Kidney (tissue), 22 donors: ENCODE measurements around the gene OR2AK2. TPM values are rescaled to one million over a fixed set of nuclear protein-coding genes. Genes with fewer than 3 reads are reported as not detected.

ENCODE experiments used
- DNase-seq, 5 donors: peaks; one replicate each; pipeline ENCODE4 v3.0.0-alpha.2; 2013 to 2020
- FAIRE-seq: peaks from 2 replicates; lab custom pipeline; 2012; peaks lifted over from hg19 to GRCh38; lab: Jason Lieb, UNC
- H3K27ac ChIP-seq, 2 donors: one replicate each; pipeline ENCODE4 v1.7.0; 2013; ENCODE audit warnings: low read depth in 2 of 2, low read length in 2 of 2, inconsistent platforms in 1 of 2
- H3K27me3 ChIP-seq: one replicate; pipeline ENCODE4 v1.7.1; 2013; ENCODE audit warnings: low read length, inconsistent platforms; ENCODE audit not compliant: control insufficient read depth, insufficient read depth
- H3K36me3 ChIP-seq, 3 donors: one replicate each; pipeline versions ENCODE4 v1.7.0 to v1.7.1; 2013; ENCODE audit warnings: low read length in 3 of 3, control low read depth in 1 of 3, inconsistent platforms in 1 of 3; ENCODE audit not compliant: insufficient read depth in 3 of 3, control insufficient read depth in 2 of 3
- H3K4me1 ChIP-seq, 3 donors: one replicate each; pipeline versions ENCODE4 v1.7.0 to v1.7.1; 2013; ENCODE audit warnings: low read length in 3 of 3, inconsistent platforms in 1 of 3, low read depth in 1 of 3; ENCODE audit not compliant: control insufficient read depth in 2 of 3, insufficient read depth in 2 of 3
- H3K4me3 ChIP-seq, 3 donors: one replicate each; pipeline versions ENCODE4 v1.7.0 to v1.8.1; 2013; ENCODE audit warnings: low read length in 3 of 3, control low read depth in 1 of 3, inconsistent platforms in 1 of 3
- H3K9ac ChIP-seq, 3 donors: one replicate each; pipeline versions ENCODE4 v1.7.0 to v1.7.1; 2013; ENCODE audit warnings: low read length in 3 of 3, control low read depth in 1 of 3, inconsistent platforms in 1 of 3
- H3K9me3 ChIP-seq, 3 donors: one replicate each; pipeline versions ENCODE4 v1.7.0 to v1.7.1; 2013; ENCODE audit warnings: low read length in 3 of 3, control low read depth in 1 of 3, inconsistent platforms in 1 of 3; ENCODE audit not compliant: control insufficient read depth in 2 of 3, insufficient read depth in 1 of 3
- CTCF ChIP-seq: IDR thresholded peaks from 3 replicates; pipeline ENCODE4 v1.5.1; 2012; ENCODE audit warnings: mild to moderate bottlenecking, moderate library complexity, borderline replicate concordance; ENCODE audit not compliant: insufficient read depth; ENCODE audit errors: extremely low read depth
- intact Hi-C: fragments of 100-400 bp; cut with DNase I; formaldehyde crosslinking; loops from one replicate; pipeline ENCODE4 v1.11.1; 2022
- long read RNA-seq, 10 donors: library from polyadenylated mRNA in 1 of 10; unstranded in 1 of 10; transcript quantifications; one replicate each; pipeline ENCODE4 v2.0.0 and lab custom pipeline, GENCODE V29; 2021 to 2026
- polyA plus RNA-seq: library from polyadenylated mRNA; stranded (reverse); fragments of 350-450 nt; fragmentation: Illumina TruSeq; extraction: RNeasy Lipid Tissue Mini Kit (QIAGEN cat#74804); gene quantifications from one replicate; pipeline ENCODE4 v1.2.3, GENCODE V29; 2014; ENCODE audit warnings: low read depth, low replicate concordance; ENCODE audit not compliant: insufficient read depth
- total RNA-seq: library from RNA; stranded (reverse); fragmentation: NEBNext Ultra II Directional; extraction: Animal tissue kit (Norgen Biotek cat#: 25700); gene quantifications from one replicate; pipeline ENCODE4 v1.2.1, GENCODE V29; 2021
- donor health status: control.
- donor health status: control.
- donor health status: control.
- donor health status: control.
- donor health status: control.
- donor health status: DM: yes; HTN: yes; CAD: no.
- donor health status: Normal renal cell carcinoma (clear cell type).

Gene OR2AK2
- total RNA-seq = not detected
- polyA plus RNA-seq = not detected
- long read RNA-seq, donor 1 = 0 reads
- long read RNA-seq, donor 2 = 0 reads
- long read RNA-seq, donor 3 = 0 reads
- long read RNA-seq, donor 4 = 0 reads
- long read RNA-seq, donor 5 = 0 reads
- long read RNA-seq, donor 6 = 0 reads
- long read RNA-seq, donor 7 = 0 reads
- long read RNA-seq, donor 8 = 0 reads
- long read RNA-seq, donor 9 = 0 reads
- long read RNA-seq, donor 10 = 0 reads

GRCh38 chr1:247964933-247965332 lies at the start of gene OR2AK2:
Gene OR2AK2, plus strand, starts transcription at chr1:247965233. Its CDS starts 144 bp downstream, at chr1:247965377.
- no peak within 1 kb of the TSS for H3K27ac ChIP-seq
- no peak for TF ChIP-seq CTCF
- intact Hi-C loops = no loop called here
- no peak within 1 kb of the TSS for H3K9ac ChIP-seq
- DNase-seq (no peak), FAIRE-seq (no peak)
- no peaks in the 10 kb centered on the region for H3K4me1 ChIP-seq
- H3K36me3 ChIP-seq = no peaks in the 10 kb centered on the region
- no peaks in the 10 kb centered on the region for H3K9me3 ChIP-seq
- H3K4me3 ChIP-seq = no peak within 1 kb of the TSS
- no peaks in the 10 kb centered on the region for H3K27me3 ChIP-seq

- Histone ChIP-seq H3K27me3 (no peaks in the 10 kb centered on the region), H3K9ac (no peak within 1 kb of the TSS), H3K9me3 (no peaks in the 10 kb centered on the region), H3K36me3 (no peaks in the 10 kb centered on the region), H3K4me1 (no peaks in the 10 kb centered on the region), H3K27ac (no peak within 1 kb of the TSS), H3K4me3 (no peak within 1 kb of the TSS)
- DNase-seq = no peak
- intact Hi-C loops = no loop called here
- no peak for FAIRE-seq
- TF ChIP-seq CTCF = no peak
These were observed 45.1 kb upstream of the OR2AK2 start, which contains the start of gene OR2T8 for GRCh38 chr1:247919952-247920351. Gene OR2T8, plus strand, starts transcription at chr1:247920252. Its CDS starts 766 bp downstream, at chr1:247921018.

GRCh38 chr1:247923941-247924340 lies 41.1 kb upstream of the OR2AK2 start:
- no peaks in the 10 kb centered on the region for H3K36me3 ChIP-seq
- intact Hi-C loops = no loop called here
- FAIRE-seq = no peak
- no peak for DNase-seq
- H3K4me1 ChIP-seq = no peaks in the 10 kb centered on the region
- TF ChIP-seq CTCF = no peak
- H3K27me3 ChIP-seq = no peaks in the 10 kb centered on the region
- no peaks in the 10 kb centered on the region for H3K9me3 ChIP-seq
- H3K4me3 ChIP-seq = no peak overlapping the region
- H3K27ac ChIP-seq = no peak overlapping the region
- no peak overlapping the region for H3K9ac ChIP-seq

GRCh38 chr1:247924868-247925267 lies 40.2 kb upstream of the OR2AK2 start, which contains the start of gene OR2AJ1:
Gene OR2AJ1, plus strand, starts transcription at chr1:247924889. Its CDS starts 8,880 bp downstream, at chr1:247933769.
- Histone ChIP-seq H3K27ac (no peak within 1 kb of the TSS), H3K36me3 (no peaks in the 10 kb centered on the region), H3K9me3 (no peaks in the 10 kb centered on the region), H3K4me1 (no peaks in the 10 kb centered on the region), H3K9ac (no peak within 1 kb of the TSS), H3K27me3 (no peaks in the 10 kb centered on the region), H3K4me3 (no peak within 1 kb of the TSS)
- intact Hi-C loops = no loop called here
- FAIRE-seq (no peak), DNase-seq (no peak)
- no peak for TF ChIP-seq CTCF
